Measurements from ENCODE around the gene SPEM2. TPM values are rescaled to one million over a fixed set of nuclear protein-coding genes. Genes with fewer than 3 reads are reported as not detected.

SPEM2 gene
- total RNA-seq, 1 donor from 2014 or later = not detected

DNA sequence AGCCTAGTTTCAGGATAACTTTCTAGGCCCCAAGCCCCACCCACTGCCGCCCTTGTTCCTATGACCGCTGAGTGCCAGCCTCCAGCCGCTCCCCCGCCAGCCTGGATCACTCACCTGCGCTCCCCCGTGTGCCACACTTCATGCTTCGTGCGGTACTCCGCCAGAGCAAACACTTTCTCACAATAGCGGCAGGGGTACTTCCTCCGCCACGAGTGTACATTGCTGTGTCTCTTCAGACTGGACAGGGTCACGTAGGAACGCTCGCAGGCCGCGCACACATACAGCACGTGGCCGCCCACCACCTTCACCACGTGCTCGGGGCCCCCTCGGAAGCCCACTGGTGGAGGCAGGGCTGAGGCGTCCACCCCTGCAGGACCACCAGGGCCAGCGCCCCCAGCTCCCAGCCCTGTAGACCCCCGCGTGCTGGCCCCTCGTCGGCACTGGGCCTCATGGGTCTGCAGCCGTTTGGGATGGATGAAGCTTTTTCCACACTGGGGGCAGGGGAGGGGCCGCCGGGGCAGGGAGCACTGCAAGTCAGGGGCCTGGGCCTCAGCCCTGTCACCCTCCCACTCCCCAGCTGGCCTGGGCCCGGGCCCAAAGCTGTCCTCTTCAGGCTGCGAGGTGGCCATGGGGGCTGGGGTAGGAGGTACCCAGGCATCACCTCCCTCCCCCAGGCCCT is 40.3 kb downstream of the SPEM2 start:
- TF ChIP-seq, protein P1, sequence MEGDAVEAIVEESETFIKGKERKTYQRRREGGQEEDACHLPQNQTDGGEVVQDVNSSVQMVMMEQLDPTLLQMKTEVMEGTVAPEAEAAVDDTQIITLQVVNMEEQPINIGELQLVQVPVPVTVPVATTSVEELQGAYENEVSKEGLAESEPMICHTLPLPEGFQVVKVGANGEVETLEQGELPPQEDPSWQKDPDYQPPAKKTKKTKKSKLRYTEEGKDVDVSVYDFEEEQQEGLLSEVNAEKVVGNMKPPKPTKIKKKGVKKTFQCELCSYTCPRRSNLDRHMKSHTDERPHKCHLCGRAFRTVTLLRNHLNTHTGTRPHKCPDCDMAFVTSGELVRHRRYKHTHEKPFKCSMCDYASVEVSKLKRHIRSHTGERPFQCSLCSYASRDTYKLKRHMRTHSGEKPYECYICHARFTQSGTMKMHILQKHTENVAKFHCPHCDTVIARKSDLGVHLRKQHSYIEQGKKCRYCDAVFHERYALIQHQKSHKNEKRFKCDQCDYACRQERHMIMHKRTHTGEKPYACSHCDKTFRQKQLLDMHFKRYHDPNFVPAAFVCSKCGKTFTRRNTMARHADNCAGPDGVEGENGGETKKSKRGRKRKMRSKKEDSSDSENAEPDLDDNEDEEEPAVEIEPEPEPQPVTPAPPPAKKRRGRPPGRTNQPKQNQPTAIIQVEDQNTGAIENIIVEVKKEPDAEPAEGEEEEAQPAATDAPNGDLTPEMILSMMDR (conservative IDR thresholded peaks at IDR 0.05) = no peak
- Mint-ChIP-seq H3K4me1 (ENCODE audit: unreplicated experiment) (peaks cover 5% of the 10 kb centered on the region), H3K4me3 (no peak overlapping the region), H3K36me3 (peaks cover 3% of the 10 kb centered on the region), H3K27me3 (no peaks in the 10 kb centered on the region), H3K27ac (no peak overlapping the region), H3K9me3 (no peaks in the 10 kb centered on the region)
- DNase-seq (ENCODE audit: extremely low spot score, unreplicated experiment) = no peak

- no peaks in the 10 kb centered on the region for H3K36me3 Mint-ChIP-seq
- H3K4me1 Mint-ChIP-seq (ENCODE audit: unreplicated experiment) = peaks cover 2% of the 10 kb centered on the region
- no peak for DNase-seq (ENCODE audit: extremely low spot score, unreplicated experiment)
- H3K27ac Mint-ChIP-seq = no peak overlapping the region
- no peaks in the 10 kb centered on the region for H3K27me3 Mint-ChIP-seq
- TF ChIP-seq, protein P1 (conservative IDR thresholded peaks at IDR 0.05) = no peak
- no peaks in the 10 kb centered on the region for H3K9me3 Mint-ChIP-seq
- no peak overlapping the region for H3K4me3 Mint-ChIP-seq
These were observed 40.9 kb downstream of the SPEM2 start for GRCh38 chr17:7466318-7466638.

- H3K27me3 Mint-ChIP-seq = no peaks in the 10 kb centered on the region
- H3K9me3 Mint-ChIP-seq = no peaks in the 10 kb centered on the region
- no peaks in the 10 kb centered on the region for H3K36me3 Mint-ChIP-seq
- no peak overlapping the region for H3K4me3 Mint-ChIP-seq
- no peak for DNase-seq (ENCODE audit: extremely low spot score, unreplicated experiment)
- peak overlapping the region; percentile 50 for H3K27ac Mint-ChIP-seq
- peaks cover 4% of the 10 kb centered on the region for H3K4me1 Mint-ChIP-seq (ENCODE audit: unreplicated experiment)
- TF ChIP-seq, protein P1 (conservative IDR thresholded peaks at IDR 0.05) = no peak
These were observed 41.4 kb downstream of the SPEM2 start for GRCh38 chr17:7466639-7467341.

DNA sequence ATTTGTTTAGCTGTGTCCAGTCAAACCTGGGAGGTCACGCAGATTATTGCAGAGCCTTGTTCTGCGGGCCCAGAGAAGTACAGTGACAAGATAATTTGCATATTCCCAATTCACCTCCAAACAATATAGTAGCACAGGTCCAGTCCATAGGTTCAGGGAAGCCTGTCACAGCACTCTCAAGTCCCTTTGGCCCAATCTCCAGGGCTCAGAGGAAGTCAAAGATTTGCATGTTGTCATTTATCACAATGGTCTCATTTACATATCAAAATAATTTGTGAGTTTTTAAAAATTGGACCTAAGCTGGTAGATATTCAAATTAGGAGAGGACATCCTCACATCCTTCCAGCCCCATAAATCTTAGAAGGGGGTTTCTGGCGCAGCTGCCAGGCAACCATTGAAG is 42.1 kb downstream of the SPEM2 start:
- Mint-ChIP-seq H3K9me3 (no peaks in the 10 kb centered on the region), H3K36me3 (no peaks in the 10 kb centered on the region), H3K27ac (peak overlapping the region; percentile 50), H3K27me3 (no peaks in the 10 kb centered on the region), H3K4me1 (ENCODE audit: unreplicated experiment) (peaks cover 6% of the 10 kb centered on the region), H3K4me3 (no peak overlapping the region)
- no peak for DNase-seq (ENCODE audit: extremely low spot score, unreplicated experiment)
- TF ChIP-seq, protein P1 (conservative IDR thresholded peaks at IDR 0.05) = no peak

- no peak for DNase-seq (ENCODE audit: extremely low spot score, unreplicated experiment)
- Mint-ChIP-seq H3K4me1 (ENCODE audit: unreplicated experiment) (peaks cover 6% of the 10 kb centered on the region), H3K4me3 (no peak overlapping the region), H3K27me3 (no peaks in the 10 kb centered on the region), H3K9me3 (no peaks in the 10 kb centered on the region), H3K36me3 (no peaks in the 10 kb centered on the region), H3K27ac (peak overlapping the region; percentile 39)
- TF ChIP-seq, protein P1 (conservative IDR thresholded peaks at IDR 0.05) = no peak
These were observed 42.9 kb downstream of the SPEM2 start for GRCh38 chr17:7468290-7468689.

Data from type B pancreatic cell (in vitro differentiated cells).